HG03469 (cell line): ENCODE data around the gene KBTBD12.
"Not testable (repeated sequence)": the region's sequence is repeated elsewhere in the genome, so short reads cannot be mapped to it uniquely, and the experiment has no call there.

Source experiments
- ATAC-seq: cut with Tn5 transposase; IDR thresholded peaks from one replicate; pipeline ENCODE4 v1.9.1; 2021; ENCODE audit warnings: mild to moderate bottlenecking, moderate library complexity, moderate number of reproducible peaks; ENCODE audit not compliant: unreplicated experiment

The KBTBD12 gene

GRCh38 chr3:127915115-127915936 lies at the start of gene KBTBD12:
Gene KBTBD12, plus strand, starts transcription at chr3:127915232. Its CDS starts 7,830 bp downstream, at chr3:127923062.
- no peak for ATAC-seq

GRCh38 chr3:127865941-127866340 lies 49.1 kb upstream of the KBTBD12 start:
- ATAC-seq: no peak

GRCh38 chr3:127867412-127867811 lies 47.6 kb upstream of the KBTBD12 start:
- no peak for ATAC-seq

- no peak for ATAC-seq
Observed at GRCh38 chr3:127867986-127868385, 47.0 kb upstream of the KBTBD12 start.

- ATAC-seq: no peak
Observed at GRCh38 chr3:127870156-127870555, 44.9 kb upstream of the KBTBD12 start.

GRCh38 chr3:127874097-127874496 lies 40.9 kb upstream of the KBTBD12 start:
- not testable (repeated sequence) for ATAC-seq

- ATAC-seq: no peak
Observed at GRCh38 chr3:127881586-127881985, 33.4 kb upstream of the KBTBD12 start.

- ATAC-seq: no peak
Observed at GRCh38 chr3:127884041-127884440, 31.0 kb upstream of the KBTBD12 start.

GRCh38 chr3:127886231-127886955 lies 28.6 kb upstream of the KBTBD12 start:
- ATAC-seq: no peak

GRCh38 chr3:127886956-127887231 lies 28.1 kb upstream of the KBTBD12 start:
- ATAC-seq: no peak

GRCh38 chr3:127887321-127887720 lies 27.7 kb upstream of the KBTBD12 start:
- no peak for ATAC-seq

GRCh38 chr3:127888156-127888555 lies 26.9 kb upstream of the KBTBD12 start:
- no peak for ATAC-seq

GRCh38 chr3:127888564-127889107 lies 26.4 kb upstream of the KBTBD12 start:
- ATAC-seq: no peak

GRCh38 chr3:127889461-127889863 lies 25.6 kb upstream of the KBTBD12 start:
- no peak for ATAC-seq

- no peak for ATAC-seq
Observed at GRCh38 chr3:127889976-127890650, 24.9 kb upstream of the KBTBD12 start.

GRCh38 chr3:127890651-127891290 lies 24.3 kb upstream of the KBTBD12 start:
- not testable (repeated sequence) for ATAC-seq

GRCh38 chr3:127894481-127894880 lies 20.6 kb upstream of the KBTBD12 start:
- ATAC-seq: no peak

- no peak for ATAC-seq
Observed at GRCh38 chr3:127899200-127899599, 15.8 kb upstream of the KBTBD12 start.

- no peak for ATAC-seq
Observed at GRCh38 chr3:127899766-127900165, 15.3 kb upstream of the KBTBD12 start.

GRCh38 chr3:127900536-127900935 lies 14.5 kb upstream of the KBTBD12 start:
- ATAC-seq: no peak

- ATAC-seq: no peak
Observed at GRCh38 chr3:127902486-127902885, 12.5 kb upstream of the KBTBD12 start.
